ENCODE measurements around the gene MAD1L1.

Gene MAD1L1

DNA sequence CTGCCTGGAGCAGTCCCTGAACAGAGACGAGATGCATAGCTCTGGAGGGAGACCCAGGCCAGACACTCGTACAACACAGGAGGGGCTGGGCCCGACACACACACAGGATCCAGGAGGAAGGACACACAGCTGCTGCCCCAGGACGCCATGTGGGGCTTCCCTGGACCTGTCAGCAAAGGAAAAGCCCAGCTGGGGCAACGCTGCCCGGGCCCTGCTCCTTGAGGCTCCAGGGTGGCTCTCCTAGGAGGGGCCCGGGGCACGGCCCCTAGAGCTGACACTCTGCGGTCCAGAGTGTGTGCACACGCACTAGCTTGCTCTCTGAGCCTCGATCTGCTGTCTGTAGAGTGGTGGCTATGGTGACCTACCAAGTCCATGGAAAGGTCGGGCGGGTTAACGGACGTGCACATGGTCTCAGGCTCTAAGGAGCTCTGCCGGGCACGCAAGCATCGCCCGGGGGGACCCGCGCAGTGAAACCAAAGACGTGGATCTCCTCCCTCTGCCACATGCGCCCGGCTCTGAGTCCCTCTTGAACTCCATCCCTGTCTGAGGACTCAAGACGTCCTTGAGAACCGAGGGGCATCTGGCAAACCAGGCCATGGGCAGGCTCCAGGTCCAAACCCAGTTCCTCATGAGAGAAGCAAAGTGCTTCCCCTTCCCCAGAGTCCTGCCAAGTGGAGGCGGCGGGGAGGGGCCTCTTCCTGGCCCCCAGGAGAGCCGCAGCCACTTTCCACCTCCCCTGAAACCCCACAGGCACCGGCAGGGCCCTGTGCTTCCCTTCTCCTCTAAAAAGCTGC, 283.7 kb downstream of the MAD1L1 start:
- DNase-seq: no peak

DNA sequence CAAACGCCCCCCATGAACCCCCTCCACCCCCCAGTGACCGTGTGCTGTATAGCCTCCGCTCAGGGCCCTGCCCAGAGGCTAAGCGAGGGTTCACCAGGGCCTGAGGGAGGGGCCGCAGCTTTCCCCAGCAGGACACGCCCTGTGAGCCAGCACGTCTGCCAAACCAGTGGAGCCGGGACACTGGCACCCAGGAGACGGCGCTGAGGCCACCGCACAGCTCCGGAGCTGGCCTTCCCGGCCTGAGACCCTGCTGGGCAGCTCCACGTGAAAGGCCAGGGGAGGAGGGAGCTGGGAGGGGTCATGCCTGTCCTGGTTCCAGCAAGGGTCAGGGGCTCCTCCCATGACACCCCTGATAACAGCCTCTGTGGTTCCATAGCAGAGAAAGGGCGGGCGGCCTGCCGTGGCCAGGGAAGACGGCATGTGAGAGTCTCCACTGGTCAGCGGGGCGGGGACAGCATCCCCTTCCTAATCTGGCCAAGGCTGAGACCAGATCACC, 284.4 kb downstream of the MAD1L1 start:
- no peak for DNase-seq

DNA sequence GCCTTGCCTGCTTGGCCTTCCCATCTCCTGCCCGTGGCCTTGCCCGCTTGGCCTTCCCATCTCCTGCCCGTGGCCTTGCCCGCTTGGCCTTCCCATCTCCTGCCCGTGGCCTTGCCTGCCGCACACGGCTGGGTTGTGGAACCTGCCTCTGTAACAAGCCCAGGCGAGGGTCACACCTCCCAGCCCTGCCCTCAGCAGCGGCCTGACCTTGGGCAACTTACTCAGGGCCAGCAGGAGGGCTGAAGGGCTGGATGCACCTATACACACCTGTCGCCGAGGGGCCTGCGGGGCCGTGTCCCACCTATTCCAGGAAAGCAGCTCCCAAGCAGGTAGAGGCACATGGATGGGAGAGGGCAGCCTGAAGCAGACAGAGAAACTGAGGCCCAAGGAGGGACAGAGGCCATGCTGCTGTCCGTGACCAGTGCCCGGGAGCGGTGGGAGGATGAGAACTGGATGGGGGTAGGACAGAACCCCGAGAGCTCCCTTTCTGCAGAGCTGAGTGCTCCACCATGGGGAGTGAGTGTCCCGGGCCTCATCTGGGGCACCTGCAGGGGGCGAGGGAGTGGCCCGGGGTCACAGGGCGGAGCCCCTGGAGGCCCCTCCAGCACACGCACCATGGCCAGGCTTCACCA, 285.0 kb downstream of the MAD1L1 start:
- DNase-seq: no peak

DNA sequence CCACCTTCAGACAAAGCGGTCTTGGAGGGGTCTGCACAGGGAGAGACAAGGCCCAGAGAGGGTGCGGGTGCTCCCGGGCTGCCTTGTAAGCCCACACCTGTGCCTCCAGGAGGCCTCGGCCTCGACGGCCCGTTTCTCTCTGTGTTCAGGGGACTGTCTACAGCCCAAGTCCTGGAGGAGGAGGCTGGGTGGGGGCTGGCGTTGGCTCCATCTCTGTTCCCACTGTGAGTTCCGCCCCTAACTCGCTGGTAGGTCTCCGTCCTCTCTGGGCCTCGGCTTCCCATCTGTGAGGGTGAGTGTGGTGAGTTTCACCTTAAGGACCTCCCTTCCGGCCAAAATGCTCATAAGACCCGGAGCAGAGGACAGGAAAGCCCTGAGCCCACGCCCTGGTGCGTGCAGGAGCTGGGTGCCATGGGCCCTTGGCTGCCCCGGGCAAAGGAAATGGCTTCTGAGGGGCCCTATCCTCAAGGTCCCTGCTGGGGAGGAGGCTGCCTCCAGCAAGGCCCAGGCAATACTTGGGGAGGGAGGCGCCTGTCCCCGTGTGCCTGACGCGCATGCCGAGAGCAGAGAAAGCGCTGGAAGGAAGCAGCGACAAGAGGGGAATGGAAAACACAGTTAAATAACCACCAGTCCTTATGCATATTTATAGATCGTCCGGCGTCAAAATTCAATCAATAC, 285.8 kb downstream of the MAD1L1 start:
- DNase-seq: no peak

DNA sequence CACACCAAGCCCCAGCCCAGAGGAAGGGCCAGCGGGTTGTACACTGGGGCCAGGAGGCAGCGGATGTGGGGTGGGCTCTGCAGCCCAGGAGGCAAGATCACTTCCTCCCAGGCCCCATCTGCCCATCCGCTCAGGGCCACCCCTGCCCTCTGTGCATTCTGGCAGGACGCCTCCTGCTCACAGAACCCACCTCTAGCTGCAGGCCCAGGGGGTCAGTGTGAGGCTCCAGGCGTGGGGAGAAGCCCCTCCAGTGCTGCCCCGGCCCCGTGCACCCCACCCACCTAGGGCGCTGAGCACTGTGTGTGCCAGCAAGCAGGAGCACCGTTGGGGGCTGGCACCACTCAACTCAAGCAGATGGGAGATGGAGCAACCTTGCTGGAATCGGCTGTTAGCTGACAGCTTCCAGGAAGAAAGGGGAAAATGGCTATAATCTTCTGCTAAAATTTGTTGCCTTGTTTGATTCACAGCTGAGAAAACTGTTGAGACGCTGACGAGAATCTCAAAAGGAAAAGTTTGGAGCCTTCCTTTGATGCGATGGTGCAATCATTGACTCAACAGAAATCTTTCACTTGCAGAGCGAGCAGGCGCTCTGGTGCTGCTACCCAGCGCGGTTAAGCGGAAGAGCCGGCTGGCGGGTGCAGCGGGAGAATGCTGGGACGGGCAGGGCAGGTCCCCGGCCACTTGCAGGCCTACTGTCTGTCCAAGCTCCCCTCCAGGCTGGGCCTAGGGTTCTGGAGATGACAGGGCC, 286.5 kb downstream of the MAD1L1 start:
- no peak for DNase-seq

DNA sequence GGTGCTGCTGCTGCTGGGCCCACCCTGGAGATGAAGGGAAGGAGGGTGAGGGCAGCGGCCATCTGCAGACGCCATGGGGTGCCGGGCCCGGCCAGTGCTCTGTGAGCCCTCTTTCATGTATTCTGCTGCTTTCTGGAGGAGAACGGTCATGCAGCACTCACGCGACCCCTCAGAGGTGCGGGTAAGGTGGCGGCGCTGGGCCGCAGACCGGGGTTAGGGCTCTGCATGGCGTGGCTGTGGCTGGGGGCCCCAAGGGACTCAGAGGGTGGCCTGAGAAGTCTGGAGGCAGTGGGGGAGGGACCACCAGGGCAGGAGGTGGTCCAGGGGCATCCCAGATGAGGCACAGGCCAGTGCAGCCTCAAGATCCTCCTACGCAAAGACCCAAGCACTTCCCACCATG, 287.2 kb downstream of the MAD1L1 start:
- DNase-seq: no peak

DNA sequence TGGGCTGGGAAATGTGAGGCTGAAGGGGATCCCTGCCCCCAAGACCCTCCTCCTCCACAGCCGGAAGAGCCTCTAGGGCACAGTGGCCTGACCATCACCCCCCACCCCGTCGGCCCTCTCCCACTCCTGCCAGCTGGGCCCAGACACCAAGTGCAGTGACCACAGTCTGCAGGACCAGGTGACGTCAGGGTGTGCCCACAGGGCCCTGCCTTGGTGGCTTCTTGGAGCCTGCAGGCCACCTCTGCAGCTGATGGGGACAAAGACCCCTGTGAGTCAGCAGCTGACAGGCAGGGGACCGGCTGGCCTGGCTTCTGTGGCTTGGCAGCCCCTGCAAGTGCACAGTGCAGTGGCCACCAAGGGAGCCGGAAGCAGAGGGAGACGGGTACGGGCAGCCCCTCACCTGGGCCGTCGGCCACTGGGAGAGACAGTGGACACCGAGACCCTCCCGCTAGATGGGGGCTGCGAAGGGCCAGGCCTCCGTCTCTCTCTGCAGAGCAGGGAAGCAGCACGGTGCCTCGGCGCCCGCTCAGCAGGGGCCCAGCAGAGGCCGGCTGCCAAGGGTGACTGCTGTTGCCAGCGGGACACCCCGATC, 288.0 kb downstream of the MAD1L1 start:
- DNase-seq: no peak

DNA sequence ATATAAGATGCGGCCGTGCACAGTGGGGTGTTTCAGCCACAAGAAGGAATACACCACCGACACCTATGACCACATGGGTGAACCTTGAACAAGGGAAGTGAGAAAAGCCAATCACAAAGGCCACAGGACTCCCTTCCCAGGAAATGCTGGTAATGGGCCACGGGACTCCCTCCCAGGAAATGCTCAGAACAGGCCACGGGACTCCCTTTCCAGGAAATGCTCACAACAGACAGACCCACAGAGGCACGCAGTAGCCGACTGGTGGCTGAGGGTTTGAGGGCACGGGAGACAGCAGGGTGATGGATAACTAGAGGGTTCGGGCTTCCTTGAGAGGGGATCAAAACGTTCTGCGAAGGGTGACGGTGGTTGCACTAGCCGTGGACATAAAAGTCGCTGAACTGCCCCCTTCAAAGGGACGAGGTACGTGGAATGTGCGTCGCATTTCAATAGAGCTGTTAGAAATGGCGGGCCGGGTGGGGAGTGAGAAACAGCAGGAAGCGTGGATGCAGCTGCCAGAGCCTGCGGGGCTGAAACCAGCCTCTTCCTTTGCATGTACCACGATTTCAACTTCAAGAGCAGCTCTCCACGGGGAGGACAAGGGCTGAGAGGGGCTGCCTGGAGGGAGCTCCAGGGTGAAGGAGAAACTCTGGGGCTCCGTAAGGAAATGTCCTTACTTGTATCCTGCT, 288.7 kb downstream of the MAD1L1 start:
- peak in 1 of 3 experiments; percentile 11 for DNase-seq

DNA sequence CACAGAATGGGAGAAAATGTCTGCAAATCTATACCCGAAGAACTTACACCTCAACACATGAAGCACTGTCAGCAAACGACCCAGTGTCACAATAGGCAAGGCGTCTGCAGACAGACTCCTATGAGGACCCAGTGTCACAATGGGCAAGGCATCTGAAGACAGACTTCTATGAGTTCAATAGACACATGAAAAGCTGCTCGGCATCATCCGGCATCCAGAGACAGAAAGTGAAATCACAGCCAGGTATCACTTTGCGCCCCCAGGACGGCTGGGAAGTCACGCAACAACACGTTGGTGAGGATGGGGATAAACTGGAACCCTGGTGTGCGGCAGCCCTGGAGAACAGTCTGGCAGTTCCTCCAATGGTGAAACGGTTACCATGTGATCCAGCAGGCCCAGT, 289.4 kb downstream of the MAD1L1 start:
- no peak for DNase-seq

DNA sequence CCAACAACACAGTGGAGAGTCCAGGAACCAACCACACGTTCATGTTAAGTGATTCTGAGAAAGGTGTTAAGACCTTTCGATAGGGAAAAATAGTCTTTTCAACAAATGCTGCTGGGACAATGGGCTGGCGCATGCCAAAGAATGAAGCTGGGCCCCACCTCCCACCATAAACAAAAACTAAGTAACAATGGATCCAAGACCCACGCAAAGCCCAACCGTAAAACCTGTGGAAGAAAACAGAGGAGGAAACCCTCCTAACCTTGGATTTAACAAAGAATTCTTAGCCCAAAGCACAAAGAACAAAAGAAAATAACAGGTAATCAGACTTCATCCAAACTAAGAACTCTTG, 289.8 kb downstream of the MAD1L1 start:
- DNase-seq: no peak

DNA sequence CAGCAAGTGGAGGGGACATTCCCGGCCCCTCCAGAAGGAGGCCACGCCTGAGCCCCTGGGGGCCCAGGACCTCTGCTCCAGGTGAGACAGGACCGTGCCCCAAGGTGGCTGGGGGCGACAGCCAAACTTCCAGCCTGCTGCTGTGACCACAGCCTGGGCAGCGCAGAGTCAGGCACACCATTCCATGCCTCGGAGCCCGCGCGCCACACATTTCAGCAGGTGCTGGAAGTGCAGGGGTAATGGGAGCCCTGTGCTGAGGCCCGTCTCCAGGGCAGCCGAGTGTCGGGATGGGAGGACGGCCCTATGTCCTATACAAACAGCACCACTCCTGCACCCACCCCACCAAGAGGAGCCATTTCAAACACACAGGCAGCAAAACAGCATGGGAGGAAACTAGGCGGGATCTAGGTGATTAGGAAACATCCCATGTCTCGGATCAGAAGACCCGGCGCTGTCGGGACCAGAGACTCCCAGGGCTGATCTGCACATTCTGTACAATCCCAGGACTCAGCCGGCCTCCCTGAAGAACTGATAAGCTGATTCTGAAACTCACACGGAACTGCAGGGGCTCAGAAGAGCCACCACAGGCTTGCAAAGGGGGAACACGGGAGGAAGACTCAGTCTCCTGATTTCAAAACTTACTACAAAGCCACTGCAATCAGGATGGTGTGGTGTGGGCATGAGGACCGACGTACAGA, 290.4 kb downstream of the MAD1L1 start:
- peak in 1 of 3 experiments; percentile 31 for DNase-seq

DNA sequence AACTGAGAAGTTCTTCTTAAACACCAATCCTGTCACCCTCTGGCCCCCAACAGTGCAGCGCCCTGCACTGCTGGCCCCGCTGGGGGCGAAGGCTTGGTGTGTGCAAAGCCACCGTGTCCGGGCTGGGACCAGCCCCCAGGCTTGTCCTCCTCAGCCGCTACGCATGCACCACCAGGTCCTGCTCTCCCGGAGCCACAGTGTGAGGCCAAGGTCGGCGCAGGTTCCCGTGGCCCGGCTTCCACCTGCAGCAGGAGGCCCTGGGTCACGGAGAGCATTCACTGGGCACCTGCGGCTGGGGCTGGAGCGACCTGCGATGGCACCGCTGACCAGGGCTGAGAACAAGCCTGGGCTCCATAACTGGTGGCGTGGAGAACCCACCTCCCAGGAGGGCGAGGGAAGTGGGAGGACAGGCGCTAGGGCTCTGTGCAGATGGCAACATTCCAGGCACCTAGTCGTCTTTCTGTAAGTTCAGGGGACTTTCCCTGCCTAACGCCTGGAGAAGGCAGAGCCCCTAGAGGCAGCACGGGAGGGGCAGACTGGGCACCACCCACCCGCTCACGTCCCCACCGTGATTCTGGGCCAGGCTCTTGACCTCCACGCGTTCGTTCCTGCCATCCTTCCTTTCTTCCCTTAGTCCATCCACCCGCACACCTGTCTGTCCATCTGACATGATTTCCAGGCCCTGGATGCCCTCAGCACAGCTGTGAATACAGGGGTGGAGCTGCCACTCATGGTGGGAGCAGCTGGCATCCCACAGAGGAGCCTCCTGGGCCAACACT, 291.1 kb downstream of the MAD1L1 start:
- DNase-seq: peak in 1 of 3 experiments; percentile 38

DNA sequence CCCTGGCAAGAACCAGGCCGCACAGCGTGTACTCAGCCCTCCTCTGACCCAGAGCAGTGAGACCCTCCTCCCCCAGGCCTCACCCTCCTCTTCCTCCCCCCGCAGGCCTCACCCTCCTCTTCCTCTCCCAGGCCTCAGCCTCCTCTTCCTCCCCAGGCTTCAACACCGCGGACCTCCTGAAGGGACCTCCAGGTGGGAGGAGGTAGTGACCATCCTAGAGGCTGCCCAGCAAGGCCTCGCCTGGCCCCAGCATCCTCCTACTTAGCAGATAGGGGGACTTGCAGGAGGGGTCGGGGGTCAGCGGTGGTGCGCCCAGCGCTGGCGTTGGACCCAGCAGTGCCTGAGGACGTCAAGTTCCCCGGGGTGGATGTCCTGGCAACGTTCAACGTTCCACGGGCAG, 291.9 kb downstream of the MAD1L1 start:
- DNase-seq: no peak

DNA sequence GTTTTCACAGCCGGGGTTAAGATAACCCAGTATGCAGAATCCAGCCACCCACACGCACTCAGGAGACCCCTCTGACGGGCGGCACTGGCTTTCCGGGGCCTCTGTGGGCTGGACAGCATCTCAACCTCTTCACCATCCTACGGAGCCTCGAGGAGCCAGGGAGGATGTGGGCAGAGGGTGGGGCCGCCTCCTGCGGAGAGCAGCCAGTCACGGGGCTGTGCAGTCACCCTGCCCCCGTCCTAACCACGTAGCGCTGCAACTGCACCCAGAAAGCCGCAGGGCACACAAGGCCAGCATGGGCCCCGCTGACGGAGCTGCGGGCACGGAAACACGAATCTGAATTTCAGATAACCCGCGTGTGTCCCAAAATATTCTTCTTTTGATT, 292.4 kb downstream of the MAD1L1 start:
- peak in 1 of 3 experiments; percentile 8 for DNase-seq

DNA sequence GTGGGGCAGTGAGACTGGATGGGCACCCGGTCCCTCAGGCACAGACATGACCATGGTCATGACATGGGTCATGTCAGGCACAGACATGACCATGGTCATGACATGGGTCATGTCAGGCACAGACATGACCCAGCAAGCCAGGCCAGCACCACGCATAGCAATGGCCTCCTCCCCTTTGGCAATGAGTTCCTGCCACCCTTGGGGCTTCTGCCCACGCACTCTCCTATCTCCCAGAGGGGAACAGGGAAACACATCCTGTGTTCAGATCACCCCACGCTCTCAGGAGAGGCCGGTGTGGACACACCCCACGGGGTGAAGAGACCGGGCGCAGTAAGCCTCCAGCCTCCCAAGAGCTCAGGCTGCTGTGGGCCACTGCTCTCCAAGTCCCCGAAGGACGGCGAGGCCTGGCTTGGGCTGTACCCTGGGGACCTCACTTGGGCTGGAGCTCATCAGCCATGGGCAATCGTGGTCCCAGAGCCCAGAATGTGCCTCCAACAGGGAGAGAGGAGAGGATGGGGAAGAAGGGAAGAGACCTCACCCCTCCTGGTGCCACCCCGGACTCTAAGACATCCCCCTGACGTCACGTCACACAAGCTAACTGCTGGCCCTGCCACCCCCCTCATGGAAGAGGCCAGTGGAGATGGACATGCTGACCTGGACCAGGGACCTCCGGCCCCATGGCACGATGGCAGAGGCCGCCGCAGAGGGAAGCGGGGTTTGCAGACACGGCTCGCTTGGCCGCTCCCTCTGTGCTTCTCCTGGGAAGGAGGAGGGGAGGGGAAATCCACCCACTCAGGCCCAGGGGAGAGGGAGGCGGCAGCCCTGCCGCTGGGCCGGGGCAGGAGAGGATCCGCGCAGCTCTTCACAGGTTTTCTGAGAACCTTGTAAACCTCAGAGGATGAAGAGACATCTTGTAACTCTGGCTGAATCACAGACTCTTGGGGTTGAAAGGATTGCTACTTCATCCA, 293.0 kb downstream of the MAD1L1 start:
- peak in 1 of 3 experiments; percentile 43 for DNase-seq

DNA sequence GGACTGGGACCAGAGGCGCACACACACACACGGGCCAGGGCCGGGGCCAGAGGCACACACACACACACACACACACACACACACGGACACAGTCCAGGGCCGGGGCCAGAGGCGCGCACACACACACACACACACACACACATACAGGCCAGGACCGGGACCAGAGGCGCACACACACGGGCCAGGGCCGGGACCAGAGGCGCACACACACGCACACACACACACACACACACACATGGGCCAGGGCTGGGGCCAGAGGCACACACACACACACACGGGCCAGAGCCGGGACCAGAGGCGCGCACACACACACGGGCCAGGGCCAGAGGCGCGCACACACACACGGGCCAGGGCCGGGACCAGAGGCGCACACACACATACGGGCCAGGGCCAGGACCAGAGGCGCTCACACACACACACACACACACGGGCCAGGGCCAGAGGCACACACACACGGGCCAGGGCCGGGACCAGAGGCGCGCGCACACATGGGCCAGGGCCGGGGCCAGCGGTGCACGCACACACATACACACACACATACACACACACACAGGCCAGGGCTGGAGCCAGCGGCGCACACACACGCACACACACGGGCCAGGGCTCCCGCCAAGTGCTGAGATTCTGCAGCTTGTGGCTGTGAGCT, 293.8 kb downstream of the MAD1L1 start:
- no peak for DNase-seq

DNA sequence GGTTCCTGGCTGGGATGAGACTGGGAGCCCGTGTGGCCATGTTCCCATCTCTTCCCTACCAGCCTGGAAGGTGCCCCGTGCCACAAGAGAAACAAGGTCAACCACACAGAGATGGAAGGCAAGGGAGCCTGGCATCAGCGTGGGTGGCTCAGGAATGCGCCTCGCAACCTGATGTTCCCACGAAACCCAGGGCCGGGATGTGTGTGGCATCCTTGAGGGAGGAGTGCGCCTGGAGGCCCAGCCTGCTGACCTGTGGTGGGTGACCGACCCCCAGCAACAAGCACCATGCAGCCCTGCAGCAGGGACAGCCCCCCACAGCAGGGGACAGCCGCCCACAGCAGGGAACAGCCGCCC, 295.5 kb downstream of the MAD1L1 start:
- DNase-seq: no peak

DNA sequence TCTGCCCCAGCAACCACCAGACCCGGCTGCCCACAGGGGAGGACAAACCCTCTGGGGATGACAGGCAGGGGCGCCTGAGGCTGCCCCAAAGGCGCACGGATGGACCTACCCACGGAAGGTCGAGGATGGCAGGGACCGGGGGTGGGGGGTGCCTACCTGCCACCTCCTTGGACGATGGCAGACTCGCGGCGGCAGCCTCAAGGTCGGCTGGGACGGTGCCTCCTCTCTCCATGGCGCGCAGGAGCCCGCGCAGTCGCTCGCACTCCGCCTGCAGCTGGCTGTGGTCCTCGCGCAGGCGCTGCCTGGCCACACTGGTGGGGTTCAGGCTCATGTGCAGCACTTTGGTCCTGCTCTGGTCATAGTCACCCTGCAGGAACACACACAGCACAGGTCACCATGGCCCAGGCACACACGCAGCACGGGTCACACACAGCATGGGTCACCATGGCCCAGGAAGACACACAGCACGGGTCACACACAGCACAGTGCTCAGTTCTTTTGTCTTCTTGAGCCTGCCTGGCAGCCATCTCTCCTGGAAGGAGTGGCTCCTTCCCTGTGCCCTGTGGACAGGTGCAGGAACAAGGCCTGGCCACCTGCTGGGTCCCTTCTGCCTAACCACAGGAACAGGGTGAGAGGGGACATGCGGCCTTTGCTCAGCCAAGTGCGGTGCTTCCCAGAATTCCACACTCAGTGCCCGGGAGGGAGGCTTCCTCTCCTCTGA, 296.1 kb downstream of the MAD1L1 start:
- DNase-seq: no peak

DNA sequence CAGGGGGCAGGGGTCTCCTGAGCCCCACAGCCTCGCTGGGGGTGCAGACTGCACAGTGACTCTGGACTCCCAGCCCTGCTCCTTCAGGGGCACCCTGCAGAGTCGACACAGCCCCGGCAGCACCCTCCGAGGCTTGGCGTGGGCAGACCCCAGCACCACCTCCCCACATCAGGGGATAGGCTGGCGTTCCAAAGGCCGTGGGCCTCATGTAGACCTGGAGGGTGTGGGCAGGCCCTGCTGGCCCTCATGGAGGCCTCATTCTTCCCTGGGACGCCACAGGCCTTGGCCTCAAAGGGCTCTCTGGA, 296.8 kb downstream of the MAD1L1 start:
- no peak for DNase-seq

All from NCI-H1417 (cell line).